Endothelial cell of umbilical vein (primary cell): Measurements from ENCODE around the gene RAB8A. TPM values are rescaled to one million over a fixed set of nuclear protein-coding genes. Genes with fewer than 3 reads are reported as not detected.

Source experiments
- BruUV-seq: library from RNA; stranded (reverse); fragments of 400-500 nt; replicated peaks from 2 replicates; lab custom pipeline; 2021; lab: Mats Ljungman, UMichigan
- CTCF ChIA-PET: fragments of 300-600, 350-600 bp; sonication (Branson Sonifier 250); formaldehyde crosslinking; loops from one replicate; lab custom pipeline; 2021; ENCODE audit warnings: antibody characterized with exemption, inconsistent platforms; lab: Charles Lee
- POLR2A ChIA-PET: fragments of 300-600, 350-600 bp; sonication (Branson Sonifier 250); formaldehyde crosslinking; loops from one replicate; lab custom pipeline; 2021; ENCODE audit warnings: antibody characterized with exemption, inconsistent platforms; lab: Charles Lee
- DNase-seq: peaks from one replicate; pipeline ENCODE4 v3.0.0-alpha.2; 2011; ENCODE audit warnings: low read depth, low spot score
- FAIRE-seq: peaks from 2 replicates; lab custom pipeline; 2011; peaks lifted over from hg19 to GRCh38; lab: Jason Lieb, UNC
- H2AFZ ChIP-seq: 2 replicates; pipeline ENCODE4 v1.6.0; 2012; ENCODE audit warnings: low read depth, low read length, control low read depth, inconsistent platforms
- H3K27ac ChIP-seq: 2 replicates; pipeline ENCODE4 v1.5.1; 2011; ENCODE audit warnings: low read depth, mild to moderate bottlenecking, control low read depth, low read length, moderate library complexity; ENCODE audit not compliant: insufficient read depth
- H3K27me3 ChIP-seq, 2 experiments: 2 replicates each; pipeline versions ENCODE4 v1.6.0 to v1.6.1; 2011; ENCODE audit warnings: low read length in 2 of 2, mixed read lengths in 1 of 2; ENCODE audit not compliant: control insufficient read depth in 2 of 2, insufficient read depth in 2 of 2
- H3K36me3 ChIP-seq, 2 experiments: 2 replicates in 1 of 2; 3 replicates in 1 of 2; pipeline ENCODE4 v1.5.1; 2011; ENCODE audit warnings: low read length in 2 of 2, mild to moderate bottlenecking in 1 of 2, moderate library complexity in 1 of 2; ENCODE audit not compliant: control insufficient read depth in 2 of 2, insufficient read depth in 2 of 2; ENCODE audit errors: extremely low read depth in 1 of 2
- H3K4me1 ChIP-seq: 3 replicates; pipeline ENCODE4 v1.5.1; 2011; ENCODE audit warnings: mild to moderate bottlenecking, low read length; ENCODE audit not compliant: control insufficient read depth, insufficient read depth; ENCODE audit errors: extremely low read depth
- H3K4me2 ChIP-seq: 2 replicates; pipeline ENCODE4 v1.6.1; 2011; ENCODE audit warnings: low read length, control low read depth, mixed read lengths; ENCODE audit not compliant: insufficient read depth
- H3K4me3 ChIP-seq, 3 experiments: fragments of 200-600 bp in 1 of 3; sonication (generic), shearing (Covaris generic) in 1 of 3; replicated peaks in 1 of 3; 2 replicates each; pipeline ENCODE4 v1.5.1; 2011 to 2016; ENCODE audit warnings: control low read depth in 3 of 3, low read length in 3 of 3, mild to moderate bottlenecking in 2 of 3, inconsistent platforms in 1 of 3, low read depth in 1 of 3, moderate library complexity in 1 of 3; ENCODE audit not compliant: insufficient read depth in 1 of 3
- H3K79me2 ChIP-seq: 2 replicates; pipeline ENCODE4 v1.6.0; 2012; ENCODE audit warnings: low read length, inconsistent platforms; ENCODE audit not compliant: control insufficient read depth, insufficient read depth
- H3K9ac ChIP-seq: replicated peaks from 2 replicates; pipeline ENCODE3; 2011; ENCODE audit warnings: low read length, control low read depth; ENCODE audit not compliant: insufficient read depth; ENCODE audit errors: extremely low read depth
- H3K9me1 ChIP-seq: replicated peaks from 3 replicates; pipeline ENCODE4 v1.6.0; 2011; ENCODE audit warnings: mild to moderate bottlenecking, low read length; ENCODE audit not compliant: control insufficient read depth, insufficient read depth; ENCODE audit errors: extremely low read depth
- H3K9me3 ChIP-seq: replicated peaks from 2 replicates; pipeline ENCODE4 v1.5.1; 2012; ENCODE audit warnings: low read length, inconsistent platforms; ENCODE audit not compliant: control insufficient read depth, insufficient read depth
- H4K20me1 ChIP-seq: replicated peaks from 2 replicates; pipeline ENCODE3; 2011; ENCODE audit warnings: mild to moderate bottlenecking, low read length; ENCODE audit not compliant: control insufficient read depth, insufficient read depth; ENCODE audit errors: extremely low read depth
- CTCF ChIP-seq, 2 donors: IDR thresholded peaks; 1 replicate in 1 of 2; 2 replicates in 1 of 2; pipeline ENCODE4 v1.5.1; 2011; ENCODE audit warnings: low read length in 2 of 2, mild to moderate bottlenecking in 2 of 2, moderate library complexity in 2 of 2, control low read depth in 1 of 2, inconsistent platforms in 1 of 2, low read depth in 1 of 2; ENCODE audit not compliant: insufficient read depth in 1 of 2; ENCODE audit errors: extremely low read depth in 1 of 2
- EZH2 ChIP-seq: IDR thresholded peaks from 2 replicates; pipeline ENCODE4 v1.6.1; 2012; ENCODE audit warnings: borderline replicate concordance, low read depth, mild to moderate bottlenecking, moderate library complexity, low read length, inconsistent platforms; ENCODE audit not compliant: severe bottlenecking
- FOS ChIP-seq: IDR thresholded peaks from 2 replicates; pipeline ENCODE4 v1.6.1; 2011; ENCODE audit warnings: mild to moderate bottlenecking, low read length, moderate library complexity, borderline replicate concordance; ENCODE audit not compliant: insufficient read depth
- MAX ChIP-seq: IDR thresholded peaks from 2 replicates; pipeline ENCODE4 v1.6.1; 2011; ENCODE audit not compliant: insufficient read depth, insufficient read length
- MYC ChIP-seq: IDR thresholded peaks from one replicate; pipeline ENCODE4 v1.6.1; 2011; ENCODE audit warnings: mild to moderate bottlenecking, low read depth, low read length
- POLR2AphosphoS5 ChIP-seq: IDR thresholded peaks from 2 replicates; pipeline ENCODE4 v1.6.1; 2012; ENCODE audit warnings: low read depth, mild to moderate bottlenecking, control low read depth, low read length, moderate library complexity; ENCODE audit not compliant: insufficient read depth
- dilution Hi-C: fragments of 300-500 bp; cut with MboI; formaldehyde crosslinking; loops from one replicate; pipeline ENCODE4 v1.15.0; 2019; ENCODE audit warnings: low sequenced_read_pairs; ENCODE audit not compliant: extremely low pct_ligation_motif_present
- intact Hi-C: fragments of 100-400 bp; cut with micrococcal nuclease; formaldehyde crosslinking; loops from one replicate; pipeline ENCODE4 v1.10.0; 2022
- polyA plus RNA-seq, 4 experiments: library from polyadenylated mRNA; depleted of rRNA in 3 of 4; stranded (reverse) in 3 of 4; unstranded in 1 of 4; fragments of >200 nt; gene quantifications; 2 replicates each; pipeline versions ENCODE4 v1.2.1 to v1.2.3, GENCODE V29; 2011 to 2012; ENCODE audit warnings: missing spikeins in 1 of 4
- total RNA-seq: library from RNA; stranded (reverse); gene quantifications from 2 replicates; pipeline ENCODE4 v1.2.3, GENCODE V29; 2021

The RAB8A gene
- total and polyA plus RNA-seq, 2 donors (not counting 3 experiments of a cell fraction or from before 2014, with no cell fraction given), result 81.5 to 107 TPM

DNA sequence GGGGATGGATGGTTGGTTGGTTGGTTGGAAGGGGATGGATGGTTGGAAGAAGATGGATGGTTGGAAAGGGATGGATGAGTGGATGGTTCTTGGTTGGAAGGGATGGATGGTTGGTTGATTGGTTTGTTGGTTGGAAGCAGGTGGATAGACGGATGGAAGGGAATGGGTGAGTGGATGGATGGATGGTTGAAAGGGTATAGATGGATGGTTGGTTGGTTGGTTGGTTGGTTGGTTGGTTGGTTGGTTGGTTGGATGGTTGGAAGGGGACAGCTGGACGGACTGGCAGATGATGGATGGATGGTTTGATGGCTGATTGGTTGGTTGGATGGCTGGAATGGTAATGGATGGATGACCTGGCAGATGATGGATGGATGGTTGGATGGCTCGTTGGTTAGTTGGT, 20.0 kb downstream of the RAB8A start:
- Histone ChIP-seq H3K27ac (no peak overlapping the region), H3K9me3 (no peaks in the 10 kb centered on the region), H3K9me1 (no peaks in the 10 kb centered on the region), H3K9ac (no peak overlapping the region), H4K20me1 (no peaks in the 10 kb centered on the region), H3K4me2 (no peak overlapping the region), H3K79me2 (no peaks in the 10 kb centered on the region), H3K4me3 (no peak overlapping the region), H3K27me3 (no peaks in the 10 kb centered on the region), H3K36me3 (peaks cover 11 to 37% of the 10 kb centered on the region in 2 experiments), H3K4me1 (no peaks in the 10 kb centered on the region), H2AFZ (no peak overlapping the region)
- intact Hi-C loops, result no loop called here
- POLR2A ChIA-PET, result no interaction called here
- TF ChIP-seq EZH2 (no peak), MAX (no peak), MYC (no peak), CTCF (IDR thresholded peaks at IDR 0.05; ENCODE audit: extremely low read depth in 1 of 2, insufficient read depth in 1 of 2, low read depth in 1 of 2, low read length in 2 of 2) (no peak), POLR2AphosphoS5 (no peak)
- DNase-seq (no peak), FAIRE-seq (no peak)
- CTCF ChIA-PET, result no interaction called here
- no TSS peak for BruUV-seq
- dilution Hi-C loops, result no loop called here

DNA sequence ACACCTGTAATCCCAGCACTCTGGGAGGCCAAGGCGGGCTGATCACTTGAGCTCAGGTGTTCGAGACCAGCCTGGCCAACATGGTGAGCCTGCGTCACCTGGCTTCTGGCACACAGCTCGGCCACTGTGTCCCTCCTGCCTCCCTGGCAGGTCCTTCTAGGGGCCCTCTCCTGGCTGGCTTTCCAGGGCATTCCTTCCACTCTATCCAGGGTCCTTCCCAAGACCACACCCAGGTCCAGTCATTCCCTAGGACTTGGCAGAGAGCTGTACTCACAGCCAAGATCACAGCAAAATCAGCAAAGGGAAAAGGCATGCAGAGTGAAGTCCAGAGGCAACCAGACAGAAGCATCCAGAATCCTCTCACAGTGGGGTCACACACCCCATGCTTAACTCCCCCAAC, 22.1 kb downstream of the RAB8A start:
- FAIRE-seq, result no peak
- Histone ChIP-seq H3K4me3 (no peak overlapping the region), H3K4me1 (no peaks in the 10 kb centered on the region), H3K27me3 (no peaks in the 10 kb centered on the region), H3K9ac (no peak overlapping the region), H3K9me1 (no peaks in the 10 kb centered on the region), H2AFZ (no peak overlapping the region), H3K27ac (no peak overlapping the region), H3K4me2 (no peak overlapping the region), H3K79me2 (no peaks in the 10 kb centered on the region), H4K20me1 (no peaks in the 10 kb centered on the region), H3K36me3 (peaks cover 11 to 26% of the 10 kb centered on the region in 2 experiments), H3K9me3 (no peaks in the 10 kb centered on the region)
- ChIA-PET CTCF (interaction anchor here (1.2 kb wide), 1 partner anchor 92 kb away, joined by 4 read pairs; no protein-coding TSS in a partner anchor), POLR2A (no interaction called here)
- dilution Hi-C loops, result no loop called here
- intact Hi-C loops, result no loop called here
- no TSS peak for BruUV-seq
- no peak for TF ChIP-seq MYC
- no peak for TF ChIP-seq FOS
- DNase-seq, result no peak
